ENCODE data around the gene KCNK10.
"Not testable (repeated sequence)": the region's sequence is repeated elsewhere in the genome, so short reads cannot be mapped to it uniquely, and the experiment has no call there.

Gene KCNK10

GRCh38 chr14:88266474-88266873, 56.6 kb downstream of the KCNK10 start:
- no peak for DNase-seq (ENCODE audit: low spot score)

DNA sequence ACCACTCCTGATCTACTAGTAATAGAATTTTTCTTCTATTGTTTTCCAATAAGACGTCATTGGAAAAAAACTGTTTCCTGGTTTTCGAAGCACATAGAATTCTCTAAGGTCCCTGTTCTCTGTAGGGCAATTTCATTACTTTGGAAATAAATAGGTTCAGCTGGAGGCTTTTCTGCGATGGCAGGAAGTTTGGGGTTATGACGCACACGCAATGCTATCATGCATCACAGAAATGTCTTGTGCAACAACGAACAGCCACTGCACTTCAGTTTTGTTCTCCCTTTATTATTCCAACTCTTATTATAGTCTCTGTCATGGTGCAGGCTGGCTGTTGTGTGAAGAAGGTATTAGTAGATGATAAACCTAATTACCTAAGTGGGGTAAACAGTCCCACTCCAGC, 59.0 kb downstream of the KCNK10 start:
- DNase-seq (ENCODE audit: low spot score) = no peak

- DNase-seq (ENCODE audit: low spot score) = not testable (repeated sequence)
Observed at GRCh38 chr14:88261302-88261701, 61.8 kb downstream of the KCNK10 start.

GRCh38 chr14:88258021-88258420, 65.0 kb downstream of the KCNK10 start:
- DNase-seq (ENCODE audit: low spot score) = no peak

GRCh38 chr14:88256997-88257950, 65.8 kb downstream of the KCNK10 start:
- no peak for DNase-seq (ENCODE audit: low spot score)

DNA sequence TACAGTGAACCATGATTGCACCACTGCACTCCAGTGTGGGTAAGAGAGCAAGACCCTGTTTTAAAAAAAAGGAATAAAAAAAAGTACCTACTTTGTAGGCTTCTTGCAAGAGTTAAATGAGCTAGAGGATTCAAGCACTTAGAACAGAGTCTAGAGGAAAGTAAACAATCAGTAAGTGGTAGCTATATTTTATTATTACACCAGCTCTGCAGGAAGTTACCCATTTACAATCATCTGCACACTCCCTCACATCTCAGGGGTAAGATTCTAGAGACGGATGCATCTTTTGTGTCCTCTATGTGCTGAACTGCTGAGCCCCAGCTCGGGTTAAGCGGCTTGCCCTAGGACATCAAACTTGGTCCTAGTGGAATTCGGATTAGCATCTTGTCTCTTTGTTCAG, 67.3 kb downstream of the KCNK10 start:
- no peak for DNase-seq (ENCODE audit: low spot score)

DNA sequence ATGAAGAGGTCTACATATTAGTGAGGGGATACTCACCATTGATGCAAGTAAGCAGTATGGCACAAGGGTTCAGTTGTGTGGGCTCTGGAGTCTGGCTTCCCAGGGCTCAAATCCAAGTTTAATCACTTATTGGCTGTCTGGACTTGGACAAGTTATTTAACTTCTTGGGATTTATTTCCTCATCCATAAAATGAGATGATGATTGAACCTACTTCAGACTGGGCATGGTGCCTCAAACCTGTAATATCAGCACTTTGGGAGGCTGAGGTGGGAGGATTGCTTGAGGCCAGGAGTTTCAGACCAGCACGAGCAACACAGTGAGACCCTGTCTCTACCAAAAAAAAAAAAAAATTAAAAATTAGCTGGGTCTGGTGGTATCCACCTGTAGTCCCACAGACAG, 67.9 kb downstream of the KCNK10 start:
- no peak for DNase-seq (ENCODE audit: low spot score)

DNA sequence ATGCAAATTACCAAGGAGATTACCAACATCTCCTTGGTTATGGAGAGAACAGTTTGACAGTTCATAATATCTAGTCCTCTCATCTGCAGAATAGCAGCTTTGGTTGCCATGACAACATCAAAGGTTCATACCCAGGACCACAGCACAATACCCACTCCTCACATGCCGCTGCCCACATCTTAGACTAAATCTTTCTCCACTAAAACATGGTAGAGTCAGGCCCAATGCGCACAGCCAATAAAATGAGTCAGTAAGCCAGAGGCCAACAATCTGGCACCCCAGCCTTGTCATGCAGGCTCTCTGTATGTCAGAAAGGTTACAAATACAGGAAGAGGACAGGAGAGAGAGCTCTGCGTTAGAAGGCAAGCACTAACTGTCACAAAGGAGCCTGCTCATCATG, 70.6 kb downstream of the KCNK10 start:
- no peak for DNase-seq (ENCODE audit: low spot score)

GRCh38 chr14:88251650-88252049, 71.4 kb downstream of the KCNK10 start:
- no peak for DNase-seq (ENCODE audit: low spot score)

DNA sequence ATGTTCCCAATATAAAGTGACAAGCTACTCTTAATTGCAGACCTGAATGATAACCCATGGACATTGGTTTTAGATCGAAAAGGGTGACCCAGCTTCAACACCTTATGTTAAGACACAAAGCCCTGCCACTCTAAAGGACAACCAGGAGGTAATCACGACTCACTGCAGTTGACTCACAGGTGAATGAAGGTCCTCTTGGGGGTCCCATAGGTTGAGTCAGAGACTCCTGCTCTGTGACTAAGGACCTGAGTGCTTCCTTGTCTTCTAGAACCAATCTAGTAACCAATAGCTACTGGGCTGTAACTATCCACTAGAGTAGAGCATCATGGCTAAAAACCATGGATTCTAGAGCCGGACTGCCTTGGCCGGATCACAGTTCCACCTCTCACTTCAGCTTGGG, 73.8 kb downstream of the KCNK10 start:
- no peak for DNase-seq (ENCODE audit: low spot score)

- DNase-seq (ENCODE audit: low spot score) = no peak
Observed at GRCh38 chr14:88248606-88249005, 74.5 kb downstream of the KCNK10 start.

DNA sequence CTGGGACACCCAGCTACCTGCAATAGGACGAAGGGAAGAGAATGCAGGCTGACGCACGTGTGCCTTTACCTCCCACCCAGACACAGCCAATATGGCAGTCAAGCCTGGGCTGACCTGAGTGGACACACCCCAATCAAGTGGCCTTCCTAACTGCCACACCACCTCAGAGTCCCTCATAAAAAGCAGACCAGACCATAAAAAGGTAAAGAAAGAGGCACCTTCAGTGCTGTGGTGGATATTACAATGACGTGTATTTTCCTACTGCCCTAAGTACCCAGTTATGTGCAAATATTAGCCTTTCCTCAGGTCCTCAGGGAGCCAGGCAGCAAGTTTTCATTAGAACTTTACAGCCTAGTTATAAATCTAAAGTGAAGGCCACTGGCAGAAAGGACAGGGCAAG, 75.8 kb downstream of the KCNK10 start:
- no peak for DNase-seq (ENCODE audit: low spot score)

DNA sequence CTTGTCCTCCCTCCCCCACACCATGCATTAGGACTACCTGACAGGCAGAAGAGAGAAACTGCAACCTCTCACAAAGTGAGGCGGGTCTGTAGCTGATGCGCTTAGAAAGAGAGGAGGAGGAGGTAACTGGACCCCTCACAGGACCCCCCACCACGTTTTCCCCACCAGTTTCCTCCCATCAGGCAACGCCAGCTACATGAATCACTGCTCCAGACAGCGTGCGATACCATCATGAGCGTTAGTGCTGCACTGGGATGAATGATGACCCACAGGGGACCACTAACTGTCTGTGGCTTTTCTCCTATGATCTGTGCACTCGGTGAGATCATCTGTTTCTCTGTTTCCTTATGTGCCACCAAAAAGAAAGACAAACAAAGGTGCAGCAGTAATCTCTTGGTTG, 77.7 kb downstream of the KCNK10 start:
- no peak for DNase-seq (ENCODE audit: low spot score)

GRCh38 chr14:88243946-88244345, 79.1 kb downstream of the KCNK10 start:
- no peak for DNase-seq (ENCODE audit: low spot score)

- no peak for DNase-seq (ENCODE audit: low spot score)
Observed at GRCh38 chr14:88242446-88242845, 80.6 kb downstream of the KCNK10 start.

DNA sequence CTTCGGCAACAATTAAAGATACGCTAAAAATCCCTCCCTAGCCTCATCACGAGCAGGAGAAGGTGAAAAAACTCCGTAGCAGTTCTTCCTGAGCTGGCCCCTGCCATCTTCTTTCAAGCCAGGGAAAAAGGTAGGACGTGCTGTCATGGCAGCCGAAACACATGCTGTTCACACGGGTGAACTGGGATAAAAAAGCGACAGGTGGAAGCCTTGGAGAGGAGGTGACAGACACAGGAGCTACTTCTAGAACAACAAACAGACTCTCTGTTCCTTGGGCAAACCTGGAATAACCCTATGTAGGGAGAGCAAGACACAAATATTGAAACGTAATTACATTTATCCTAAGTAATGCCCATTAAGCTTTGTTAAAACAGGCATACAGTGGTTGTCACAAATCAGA, 81.3 kb downstream of the KCNK10 start:
- DNase-seq (ENCODE audit: low spot score) = no peak

DNA sequence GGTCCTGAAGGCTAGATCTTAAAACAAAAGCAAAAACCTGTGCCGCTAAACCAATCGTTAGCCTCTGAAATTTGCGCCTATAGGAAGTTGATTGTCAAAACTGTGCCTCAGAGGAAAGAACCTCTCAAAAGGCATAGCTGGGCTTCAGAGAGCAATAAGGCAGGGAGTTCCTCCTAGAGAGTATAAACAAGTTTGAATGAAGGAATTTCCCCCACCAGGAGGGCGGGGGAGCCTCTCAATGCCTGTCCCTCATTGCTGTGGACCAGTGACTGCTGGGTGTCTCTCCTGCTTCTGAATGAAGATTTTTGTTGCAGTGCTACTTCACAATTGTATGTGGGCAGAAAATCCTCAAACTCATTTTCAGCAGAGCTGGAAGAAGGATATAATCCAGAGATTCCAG, 88.6 kb downstream of the KCNK10 start:
- no peak for DNase-seq (ENCODE audit: low spot score)

DNA sequence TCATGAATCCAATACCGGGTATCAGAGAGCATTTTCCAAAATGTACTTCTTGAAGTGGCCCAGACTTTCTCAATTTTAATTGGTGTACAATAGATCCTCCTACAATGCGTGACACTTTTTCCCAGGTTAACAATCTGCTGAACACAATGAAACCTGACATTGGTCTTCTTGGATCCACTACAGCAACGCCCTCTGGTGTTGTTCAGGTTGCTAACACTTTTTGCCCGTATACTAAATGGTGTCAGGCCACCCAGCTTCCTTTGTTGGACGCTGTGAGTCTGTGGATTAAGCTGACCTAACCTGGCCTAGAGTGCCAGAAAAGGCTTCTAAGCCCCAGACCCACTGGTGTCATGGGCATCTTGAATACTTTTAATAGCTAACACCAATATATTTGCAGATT, 89.2 kb downstream of the KCNK10 start:
- no peak for DNase-seq (ENCODE audit: low spot score)

- no peak for DNase-seq (ENCODE audit: low spot score)
Observed at GRCh38 chr14:88232771-88233170, 90.3 kb downstream of the KCNK10 start.

DNA sequence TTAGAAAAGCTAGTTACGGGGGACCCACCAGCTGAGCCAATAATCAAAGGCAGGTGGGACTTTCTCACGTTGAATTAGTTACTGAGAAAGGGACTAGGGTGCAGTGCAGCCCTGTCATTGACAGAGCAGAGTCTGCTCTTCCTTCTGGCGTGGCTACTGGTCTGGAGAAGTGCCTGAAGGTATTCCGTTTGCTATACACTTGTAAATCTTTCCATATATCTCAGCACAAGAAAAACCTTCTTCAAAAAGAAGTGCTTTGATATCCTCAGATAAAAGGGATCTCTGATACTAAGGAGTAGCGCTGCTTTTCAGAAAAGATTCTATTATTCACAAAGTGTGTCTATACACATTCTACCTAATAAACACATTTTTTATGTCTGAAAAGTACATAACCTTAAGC, 91.5 kb downstream of the KCNK10 start:
- no peak for DNase-seq (ENCODE audit: low spot score)

- DNase-seq (ENCODE audit: low spot score) = no peak
Observed at GRCh38 chr14:88229428-88229827, 93.6 kb downstream of the KCNK10 start.

DNA sequence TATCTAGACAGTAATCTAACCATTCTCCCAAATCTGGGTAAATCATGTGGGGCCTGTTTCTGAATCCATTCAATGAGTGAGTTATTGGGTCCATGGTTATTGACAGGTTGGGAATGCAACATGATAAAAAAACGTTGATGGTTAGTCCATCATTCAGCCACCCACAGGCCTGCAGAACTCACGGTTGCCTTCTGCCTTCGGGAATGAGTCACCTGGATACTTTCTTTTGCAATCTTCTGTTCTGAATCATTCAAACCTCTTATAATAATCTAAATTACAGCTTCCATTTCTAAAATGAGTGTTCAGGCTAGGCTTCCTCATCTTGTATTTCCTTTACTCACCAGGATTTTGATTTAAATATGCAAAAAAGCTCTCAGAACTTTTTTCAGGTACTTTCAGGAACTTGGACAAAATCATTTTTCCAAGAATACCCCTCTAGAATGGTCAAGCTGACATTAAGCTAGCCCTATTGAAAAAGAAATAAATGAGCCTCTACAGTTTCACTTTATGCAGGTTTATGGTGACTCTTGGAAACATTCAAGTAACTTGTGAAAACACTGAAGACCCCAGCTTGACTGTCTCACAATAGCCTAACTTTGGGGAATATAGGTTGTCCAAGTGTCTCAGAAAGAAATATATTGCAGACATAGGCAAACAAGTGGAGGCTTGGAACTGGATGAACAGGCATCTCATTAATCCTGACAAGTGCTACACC, 94.4 kb downstream of the KCNK10 start:
- DNase-seq (ENCODE audit: low spot score) = no peak

GRCh38 chr14:88227693-88228092, 95.4 kb downstream of the KCNK10 start:
- no peak for DNase-seq (ENCODE audit: low spot score)

Data from AG20443 (cell line).